Prostate gland (tissue), 2 donors: ENCODE results near the gene WDR31. TPM values are rescaled to one million over a fixed set of nuclear protein-coding genes. Genes with fewer than 3 reads are reported as not detected.

Source experiments
- DNase-seq: peaks from one replicate; pipeline ENCODE4 v3.0.0-alpha.2; 2019; ENCODE audit warnings: low spot score
- H3K27ac ChIP-seq, 2 donors: fragments of 200-600 bp; sonication (generic); 2 replicates each; pipeline ENCODE4 v1.5.1; 2017 to 2019
- H3K27me3 ChIP-seq: fragments of 200-600 bp; sonication (generic); replicated peaks from 2 replicates; pipeline ENCODE4 v1.5.1; 2019; ENCODE audit not compliant: insufficient read depth
- H3K36me3 ChIP-seq, 2 donors: fragments of 200-600 bp; sonication (generic); 1 replicate in 1 of 2; 2 replicates in 1 of 2; pipeline versions ENCODE4 v1.5.1 to v1.8.1; 2017 to 2019
- H3K4me1 ChIP-seq: fragments of 200-600 bp; sonication (generic); replicated peaks from 2 replicates; pipeline ENCODE4 v1.5.1; 2019
- H3K4me3 ChIP-seq, 2 donors: fragments of 200-600 bp; sonication (generic); 2 replicates each; pipeline ENCODE4 v1.5.1; 2017 to 2019
- H3K9me3 ChIP-seq: fragments of 200-600 bp; sonication (generic); 2 replicates; pipeline ENCODE4 v1.5.1; 2017
- CTCF ChIP-seq, 4 experiments: fragments of 200-600 bp in 2 of 4; fragments of 450-650 bp in 2 of 4; sonication (generic) in 2 of 4; IDR thresholded peaks; 1 replicate in 3 of 4; 2 replicates in 1 of 4; pipeline ENCODE4 v1.5.1; 2016 to 2019; ENCODE audit warnings: antibody characterized with exemption in 4 of 4, mild to moderate bottlenecking in 2 of 4, moderate library complexity in 2 of 4
- POLR2A ChIP-seq: fragments of 450-650 bp; IDR thresholded peaks from one replicate; pipeline ENCODE4 v1.6.1; 2016; ENCODE audit warnings: antibody characterized with exemption, mild to moderate bottlenecking
- POLR2AphosphoS5 ChIP-seq: sonication (generic); formaldehyde crosslinking; IDR thresholded peaks from one replicate; pipeline ENCODE4 v1.6.1; 2017; ENCODE audit warnings: antibody characterized with exemption
- WGBS: methylation state at CpG from one replicate; pipeline ENCODE4 v1.1.5; 2018; 5-methylcytosine and 5-hydroxymethylcytosine counted together
- intact Hi-C: fragments of 100-400 bp; cut with DNase I; formaldehyde crosslinking; loops from one replicate; pipeline ENCODE4 v1.14.2; 2022
- total RNA-seq, 2 donors: library from RNA; depleted of rRNA; stranded (reverse); fragments of >200 nt; gene quantifications; one replicate each; pipeline ENCODE4 v1.1.0, GENCODE V29; 2016

WDR31 gene
- total RNA-seq, 2 donors from 2014 or later, result 5.1 to 6.4 TPM

GRCh38 chr9:113269355-113269754 lies 70.7 kb downstream of the WDR31 start:
- intact Hi-C loops, result no loop called here
- no peaks in the 10 kb centered on the region for H3K9me3 ChIP-seq
- TF ChIP-seq POLR2AphosphoS5 (no peak), POLR2A (no peak), CTCF (IDR thresholded peaks at IDR 0.05) (no peak)
- no peaks in the 10 kb centered on the region for H3K27me3 ChIP-seq
- peaks cover 0 to 4% of the 10 kb centered on the region in 2 donors for H3K36me3 ChIP-seq
- no peak overlapping the region for H3K4me3 ChIP-seq
- no peaks in the 10 kb centered on the region for H3K4me1 ChIP-seq
- WGBS, result 86% methylated on average over 2 of the region's 2 CpGs
- H3K27ac ChIP-seq, result no peak overlapping the region
- no peak for DNase-seq

GRCh38 chr9:113267911-113268566 lies 72.0 kb downstream of the WDR31 start:
- Histone ChIP-seq H3K27ac (no peak overlapping the region), H3K27me3 (no peaks in the 10 kb centered on the region), H3K36me3 (peaks cover 0 to 4% of the 10 kb centered on the region in 2 donors), H3K4me1 (no peaks in the 10 kb centered on the region), H3K9me3 (no peaks in the 10 kb centered on the region), H3K4me3 (no peak overlapping the region)
- intact Hi-C loops, result no loop called here
- no peak for DNase-seq
- WGBS, result 91% methylated on average over 4 of the region's 4 CpGs
- TF ChIP-seq CTCF (IDR thresholded peaks at IDR 0.05), result no peak
- no peak for TF ChIP-seq POLR2A
- no peak for TF ChIP-seq POLR2AphosphoS5

- WGBS, result 88% methylated on average over 3 of the region's 3 CpGs
- H3K27me3 ChIP-seq, result no peaks in the 10 kb centered on the region
- H3K36me3 ChIP-seq, result no peaks in the 10 kb centered on the region
- H3K27ac ChIP-seq, result no peak overlapping the region
- TF ChIP-seq CTCF (IDR thresholded peaks at IDR 0.05), result no peak
- TF ChIP-seq POLR2A, result no peak
- no peak for TF ChIP-seq POLR2AphosphoS5
- intact Hi-C loops, result no loop called here
- H3K4me3 ChIP-seq, result no peak overlapping the region
- no peaks in the 10 kb centered on the region for H3K4me1 ChIP-seq
- H3K9me3 ChIP-seq, result no peaks in the 10 kb centered on the region
- DNase-seq, result no peak
Observed at GRCh38 chr9:113266174-113266573, 73.9 kb downstream of the WDR31 start.

Other genes starting within 250 kb of the WDR31 start
- 10 to 100 TPM in 1 of 2 donors, 1 to 10 TPM in 1; 8.8 to 34.3 TPM for gene SLC31A2, start 189.3 kb downstream of the WDR31 start, total RNA-seq
- 10 to 100 TPM; 22.5 to 25.7 TPM for gene FKBP15, start 119.0 kb downstream of the WDR31 start, total RNA-seq
- 10 to 100 TPM; 22.8 to 68.5 TPM for gene SLC31A1, start 118.7 kb downstream of the WDR31 start, total RNA-seq
- 10 to 100 TPM; 17.8 to 21.2 TPM for gene CDC26, start 64.7 kb downstream of the WDR31 start, total RNA-seq
- gene PRPF4, start 64.6 kb downstream of the WDR31 start, total RNA-seq, result 10 to 100 TPM; 25.0 to 27.1 TPM
- gene RNF183, start 36.9 kb downstream of the WDR31 start, total RNA-seq, result under 1 TPM in 1 of 2 donors, not detected in 1; 0.57 TPM
- gene BSPRY, start 9.3 kb upstream of the WDR31 start, total RNA-seq, result 10 to 100 TPM in 1 of 2 donors, 1 to 10 TPM in 1; 8.4 to 21.8 TPM
- 10 to 100 TPM; 52.2 to 72.1 TPM for gene HDHD3, start 36.7 kb upstream of the WDR31 start, total RNA-seq
- 100 to 1,000 TPM in 1 of 2 donors, 10 to 100 TPM in 1; 59.8 to 103 TPM for gene ALAD, start 61.0 kb upstream of the WDR31 start, total RNA-seq
- gene POLE3, start 70.4 kb upstream of the WDR31 start, total RNA-seq, result 10 to 100 TPM; 42.7 to 61.9 TPM
- gene C9orf43, start 70.5 kb upstream of the WDR31 start, total RNA-seq, result 10 to 100 TPM in 1 of 2 donors, 1 to 10 TPM in 1; 3.7 to 11.0 TPM
- gene RGS3, start 123.5 kb upstream of the WDR31 start, total RNA-seq, result 10 to 100 TPM; 26.5 to 98.9 TPM